Urinary bladder (tissue), 4 donors: ENCODE results near the gene BRD4. TPM values are rescaled to one million over a fixed set of nuclear protein-coding genes. Genes with fewer than 3 reads are reported as not detected.
"Not testable (repeated sequence)": the region's sequence is repeated elsewhere in the genome, so short reads cannot be mapped to it uniquely, and the experiment has no call there.

Experiments
- DNase-seq: peaks from one replicate; pipeline ENCODE4 v3.0.0-alpha.2; 2015; ENCODE audit errors: extremely low spot score
- H3K27ac ChIP-seq: one replicate; pipeline ENCODE4 v1.5.1; 2013; ENCODE audit warnings: low read depth, mild to moderate bottlenecking, moderate library complexity
- H3K36me3 ChIP-seq: one replicate; pipeline ENCODE4 v1.6.1; 2013; ENCODE audit warnings: mild to moderate bottlenecking, moderate library complexity; ENCODE audit not compliant: insufficient read depth
- H3K4me1 ChIP-seq: one replicate; pipeline ENCODE4 v1.6.1; 2013; ENCODE audit warnings: mild to moderate bottlenecking, moderate library complexity; ENCODE audit not compliant: insufficient read depth
- H3K4me3 ChIP-seq: one replicate; pipeline ENCODE4 v1.5.1; 2013; ENCODE audit warnings: low read depth, low read length
- WGBS: extraction: QIAGEN DNeasy Blood & Tissue Kit; methylation state at CpG from one replicate; pipeline ENCODE4 v1.1.7; 2013; 5-methylcytosine and 5-hydroxymethylcytosine counted together
- polyA plus RNA-seq: library from polyadenylated mRNA; stranded (reverse); fragments of 200-250 nt; gene quantifications from one replicate; pipeline ENCODE4 v1.2.3, GENCODE V29; 2013
- total RNA-seq: library from RNA; depleted of rRNA; stranded (reverse); fragments of >200 nt; gene quantifications from one replicate; pipeline ENCODE4 v1.2.3, GENCODE V29; 2014
- donor health status: healthy with polysubstance abuse.
- donor health status: healthy.

Gene BRD4
- total and polyA plus RNA-seq, 2 donors, result 16.4 to 28.0 TPM

DNA sequence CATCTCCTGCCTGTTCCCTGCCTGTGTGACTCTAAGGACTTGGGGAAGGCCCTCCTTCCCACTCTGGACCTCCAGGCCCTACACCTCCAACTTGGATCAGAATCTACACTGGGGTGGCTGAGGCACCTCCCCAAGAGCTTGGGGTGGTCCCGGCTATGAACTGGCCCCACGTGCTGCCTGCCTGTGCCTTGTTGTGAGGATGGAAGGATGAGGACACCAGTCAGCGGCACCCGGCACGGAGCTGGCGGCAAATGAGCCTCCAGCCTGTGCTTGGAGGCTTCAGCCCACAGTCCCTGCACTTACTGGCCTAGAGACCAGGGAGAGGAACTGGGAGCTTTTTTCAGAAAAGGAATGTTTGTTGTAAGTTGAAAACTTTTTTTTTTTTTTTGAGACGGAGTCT, 38.8 kb upstream of the BRD4 start:
- WGBS, result 95% methylated on average over 7 of the region's 7 CpGs
- peaks cover 7% of the 10 kb centered on the region for H3K36me3 ChIP-seq
- no peak for DNase-seq
- no peak overlapping the region for H3K27ac ChIP-seq
- H3K4me3 ChIP-seq, result no peak overlapping the region
- H3K4me1 ChIP-seq, result no peaks in the 10 kb centered on the region

- 92% methylated on average over 9 of the region's 9 CpGs for WGBS
- no peak for DNase-seq
- Histone ChIP-seq H3K4me3 (no peak overlapping the region), H3K4me1 (no peaks in the 10 kb centered on the region), H3K27ac (no peak overlapping the region), H3K36me3 (peaks cover 7% of the 10 kb centered on the region)
Observed at GRCh38 chr19:15369594-15369891, 37.2 kb upstream of the BRD4 start.

DNA sequence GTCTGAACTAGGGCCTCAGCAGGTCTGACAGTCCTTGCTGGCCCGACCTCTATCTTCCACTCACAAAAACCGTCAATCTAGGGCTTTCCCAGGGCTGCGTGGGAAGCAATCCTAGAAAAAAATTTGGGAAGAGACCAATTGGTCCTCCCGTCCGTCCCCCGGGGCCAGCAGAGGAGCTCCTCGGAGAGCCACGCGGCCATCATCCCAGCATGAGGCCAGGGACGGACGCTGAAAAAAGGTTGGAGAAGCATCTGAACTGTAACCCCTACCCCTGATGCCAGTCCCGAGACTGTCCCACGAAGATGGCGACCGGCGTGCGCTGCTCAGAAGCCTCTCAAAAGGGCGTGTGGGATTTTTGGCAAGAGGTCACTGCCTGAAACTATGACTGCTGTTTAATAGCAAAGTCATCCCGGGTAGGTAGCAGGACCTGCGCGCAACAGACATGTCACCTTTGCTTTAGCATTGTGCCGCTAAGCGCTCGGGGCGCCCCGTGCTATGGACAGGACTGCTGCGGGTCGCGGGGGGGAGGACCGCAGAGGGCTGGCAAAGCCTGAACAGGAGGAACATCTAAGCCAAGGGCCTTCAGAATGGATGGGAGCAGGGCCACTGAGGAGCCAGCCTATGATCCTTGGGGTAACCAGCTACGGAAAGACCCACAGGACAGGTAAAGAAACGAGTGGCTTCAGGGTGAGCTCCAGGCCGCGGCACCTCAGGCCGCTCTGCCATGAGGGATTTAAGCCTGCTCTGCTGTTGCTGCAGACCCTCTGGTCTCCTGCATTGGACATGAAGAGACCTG, 36.7 kb upstream of the BRD4 start:
- DNase-seq, result no peak
- Histone ChIP-seq H3K36me3 (peaks cover 7% of the 10 kb centered on the region), H3K4me1 (no peaks in the 10 kb centered on the region), H3K4me3 (no peak overlapping the region), H3K27ac (no peak overlapping the region)
- WGBS, result 91% methylated on average over 35 of the region's 35 CpGs

- Histone ChIP-seq H3K36me3 (peaks cover 7% of the 10 kb centered on the region), H3K27ac (no peak overlapping the region), H3K4me3 (no peak overlapping the region), H3K4me1 (no peaks in the 10 kb centered on the region)
- no peak for DNase-seq
- 97% methylated on average over 24 of the region's 24 CpGs for WGBS
Observed at GRCh38 chr19:15368051-15368632, 35.8 kb upstream of the BRD4 start.

- Histone ChIP-seq H3K4me1 (no peaks in the 10 kb centered on the region), H3K36me3 (peaks cover 7% of the 10 kb centered on the region), H3K4me3 (no peak overlapping the region), H3K27ac (no peak overlapping the region)
- no peak for DNase-seq
- 94% methylated on average over 3 of the region's 3 CpGs for WGBS
Observed at GRCh38 chr19:15367439-15367838, 35.1 kb upstream of the BRD4 start.

DNA sequence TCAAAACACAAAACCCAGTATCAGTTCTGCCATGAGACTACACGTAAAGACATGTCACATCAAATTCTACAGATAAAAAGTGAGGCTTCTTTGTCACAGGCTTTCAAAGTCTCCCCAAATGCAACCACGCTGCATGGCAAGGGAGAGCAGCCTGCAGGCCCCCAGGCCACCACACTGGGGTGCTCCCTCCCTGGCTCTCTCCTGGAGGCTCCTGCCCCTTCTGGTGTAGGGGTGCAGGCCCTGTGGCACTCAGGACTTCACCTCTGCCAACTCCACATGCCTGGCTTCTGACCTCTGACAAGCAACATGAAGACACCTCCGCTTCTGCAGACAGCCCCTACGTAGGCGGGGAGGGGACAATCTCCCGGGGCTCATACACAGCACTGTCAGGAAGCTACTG, 32.9 kb upstream of the BRD4 start:
- Histone ChIP-seq H3K4me3 (no peak overlapping the region), H3K36me3 (peaks cover 4% of the 10 kb centered on the region), H3K27ac (no peak overlapping the region), H3K4me1 (no peaks in the 10 kb centered on the region)
- 92% methylated on average over 6 of the region's 6 CpGs for WGBS
- no peak for DNase-seq

DNA sequence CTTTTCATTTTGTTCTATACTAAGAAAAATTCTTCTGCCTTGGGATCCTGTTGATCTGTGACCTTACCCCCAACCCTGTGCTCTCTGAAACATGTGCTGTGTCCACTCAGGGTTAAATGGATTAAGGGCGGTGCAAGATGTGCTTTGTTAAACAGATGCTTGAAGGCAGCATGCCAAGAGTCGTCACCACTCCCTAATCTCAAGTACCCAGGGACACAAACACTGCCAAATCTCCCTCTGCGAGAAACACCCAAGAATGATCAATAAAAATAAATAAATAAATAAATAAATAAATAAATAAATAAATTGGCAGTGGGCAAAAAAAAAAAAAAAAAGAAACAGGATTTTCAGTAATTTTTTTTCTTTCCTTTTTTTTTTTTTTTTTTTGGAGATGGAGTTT, 31.5 kb upstream of the BRD4 start:
- H3K36me3 ChIP-seq, DNase-seq, H3K27ac ChIP-seq, H3K4me1 ChIP-seq, H3K4me3 ChIP-seq: not testable (repeated sequence)
- WGBS, result 51% methylated on average over 3 of the region's 3 CpGs

- H3K4me1 ChIP-seq, H3K4me3 ChIP-seq, H3K27ac ChIP-seq, H3K36me3 ChIP-seq, DNase-seq: not testable (repeated sequence)
- WGBS, result 95% methylated on average over 30 of the region's 30 CpGs
Observed at GRCh38 chr19:15363048-15363447, 30.7 kb upstream of the BRD4 start.

- not testable (repeated sequence) for H3K36me3 ChIP-seq, H3K27ac ChIP-seq, H3K4me1 ChIP-seq, H3K4me3 ChIP-seq, DNase-seq
- WGBS, result 75% methylated on average over 4 of the region's 4 CpGs
Observed at GRCh38 chr19:15360015-15360414, 27.7 kb upstream of the BRD4 start.

DNA sequence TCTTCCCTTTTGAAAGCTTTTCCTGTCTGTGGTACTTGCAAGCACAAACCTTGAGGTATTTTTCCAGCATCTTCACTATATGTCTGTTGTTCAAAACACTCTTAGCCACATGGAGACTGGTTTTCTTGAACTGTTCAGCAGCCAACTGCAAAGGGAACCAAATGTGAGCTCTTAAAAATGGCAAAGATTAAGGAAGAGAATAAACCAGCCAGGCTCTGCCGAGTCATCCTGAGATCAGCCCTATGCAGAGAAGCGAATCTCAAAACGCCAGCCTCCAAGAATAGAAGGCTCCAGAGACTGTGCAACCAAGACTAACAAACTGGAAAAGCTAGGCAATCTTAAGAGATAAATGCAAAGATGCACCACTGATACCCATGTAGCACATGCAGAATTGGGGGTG, 26.6 kb upstream of the BRD4 start:
- WGBS, result 82% methylated on average over 3 of the region's 3 CpGs
- no peak overlapping the region for H3K27ac ChIP-seq
- no peak overlapping the region for H3K4me3 ChIP-seq
- H3K36me3 ChIP-seq, result peaks cover 9% of the 10 kb centered on the region
- H3K4me1 ChIP-seq, result no peaks in the 10 kb centered on the region
- DNase-seq, result no peak

DNA sequence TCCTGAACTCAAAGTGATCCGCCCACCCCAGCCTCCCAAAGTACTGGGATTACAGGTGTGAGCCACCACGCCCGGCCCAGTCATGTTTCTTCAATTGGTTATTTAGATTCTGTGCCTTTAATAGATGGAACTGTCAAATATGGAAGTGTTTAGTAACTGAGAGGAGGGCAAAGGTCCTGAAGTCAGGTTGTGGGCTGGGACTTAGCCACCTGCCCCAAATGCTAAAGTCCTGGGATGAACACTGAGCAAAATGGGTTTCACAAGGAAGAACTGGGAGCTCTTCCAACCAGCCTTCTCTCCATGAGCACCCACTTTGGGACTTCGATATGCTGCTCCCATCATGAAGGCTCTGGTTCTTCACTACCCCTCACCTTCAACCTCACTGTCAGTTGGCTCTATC, 25.6 kb upstream of the BRD4 start:
- Histone ChIP-seq H3K4me1 (no peaks in the 10 kb centered on the region), H3K27ac (no peak overlapping the region), H3K4me3 (no peak overlapping the region), H3K36me3 (peaks cover 11% of the 10 kb centered on the region)
- WGBS, result 97% methylated on average over 4 of the region's 4 CpGs
- no peak for DNase-seq

GRCh38 chr19:15354566-15355296, 22.4 kb upstream of the BRD4 start:
- no peak for DNase-seq
- WGBS, result 85% methylated on average over 27 of the region's 27 CpGs
- H3K4me3 ChIP-seq, result no peak overlapping the region
- no peaks in the 10 kb centered on the region for H3K4me1 ChIP-seq
- H3K27ac ChIP-seq, result no peak overlapping the region
- peaks cover 11% of the 10 kb centered on the region for H3K36me3 ChIP-seq

GRCh38 chr19:15353908-15354307, 21.6 kb upstream of the BRD4 start:
- WGBS, result 84% methylated on average over 4 of the region's 4 CpGs
- H3K27ac ChIP-seq, result no peak overlapping the region
- H3K4me3 ChIP-seq, result no peak overlapping the region
- H3K4me1 ChIP-seq, result no peaks in the 10 kb centered on the region
- DNase-seq, result no peak
- peaks cover 9% of the 10 kb centered on the region for H3K36me3 ChIP-seq

DNA sequence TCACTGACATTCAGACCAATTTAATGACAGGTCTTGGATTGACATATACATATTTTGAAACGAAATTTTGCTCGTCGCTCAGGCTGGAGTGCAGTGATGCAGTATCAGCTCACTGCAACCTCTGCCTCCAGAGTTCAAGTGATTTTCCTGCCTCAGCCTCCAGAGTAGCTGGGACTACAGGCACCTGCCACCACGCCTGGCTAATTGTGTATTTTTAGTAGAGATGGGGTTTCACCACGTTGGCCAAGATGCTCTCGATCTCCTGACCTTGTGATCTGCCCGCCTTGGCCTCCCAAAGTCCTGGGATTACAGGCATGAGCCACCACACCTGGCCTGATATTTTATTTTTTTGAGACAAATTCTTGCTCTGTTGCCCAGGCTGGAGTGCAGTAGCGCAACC, 20.2 kb upstream of the BRD4 start:
- not testable (repeated sequence) for H3K27ac ChIP-seq, H3K36me3 ChIP-seq, H3K4me3 ChIP-seq, DNase-seq, H3K4me1 ChIP-seq
- WGBS, result 92% methylated on average over 8 of the region's 8 CpGs
